ENCODE data around the gene CEP126. TPM values are rescaled to one million over a fixed set of nuclear protein-coding genes. Genes with fewer than 3 reads are reported as not detected.

The CEP126 gene
- total RNA-seq (2016; rRNA removed; fragmentation: Illumina TruSeq; extraction: Trizol) = 1.4 and 1.8 TPM in 2 replicates
- total RNA-seq (2016; cell fraction: cytosol; rRNA removed; fragmentation: Illumina TruSeq; extraction: Trizol; ENCODE audit: low read depth) = 0.26 and 0.30 TPM in 2 replicates
- total RNA-seq (2016; cell fraction: insoluble cytoplasmic fraction; rRNA removed; fragmentation: Illumina TruSeq; extraction: Trizol) = 0.80 and 1.8 TPM in 2 replicates
- 0.83 TPM in 2 replicates for total RNA-seq (2016; cell fraction: membrane; rRNA removed; fragmentation: Illumina TruSeq; extraction: Trizol)
- 1.6 and 1.7 TPM in 2 replicates for total RNA-seq (2016; cell fraction: nucleus; rRNA removed; fragmentation: Illumina TruSeq; extraction: Trizol)
- 1.7 and 1.8 TPM in 2 replicates for polyA plus RNA-seq (2011; rRNA removed)
- 0.20 and 0.56 TPM in 2 replicates for polyA plus RNA-seq (2011; cell fraction: cytosol; rRNA removed)
- polyA plus RNA-seq (2011; cell fraction: nucleus; rRNA removed) = 1.4 and 2.3 TPM in 2 replicates
- 1.9 and 3.1 TPM in 2 replicates for polyA plus RNA-seq (2012)
- 0.23 and 0.31 TPM in 2 replicates for polyA plus RNA-seq (2016; cell fraction: cytosol; fragmentation: Illumina TruSeq; extraction: Trizol; ENCODE audit: low read depth)
- 1.5 and 1.8 TPM in 2 replicates for polyA plus RNA-seq (2016; cell fraction: insoluble cytoplasmic fraction; fragmentation: Illumina TruSeq; extraction: Trizol; ENCODE audit: low read depth)
- 0.48 and 0.83 TPM in 2 replicates for polyA plus RNA-seq (2016; cell fraction: membrane; fragmentation: Illumina TruSeq; extraction: Trizol; ENCODE audit: low read depth)
- 5.0 and 5.9 TPM in 2 replicates for polyA plus RNA-seq (2016; cell fraction: nucleus; fragmentation: Illumina TruSeq; extraction: Trizol; ENCODE audit: insufficient read depth, low read depth)
- 0.62 and 1.1 TPM in 2 replicates for polyA minus RNA-seq (2011; rRNA and poly(A)+ RNA removed; ENCODE audit: low replicate concordance)
- polyA minus RNA-seq (2011; cell fraction: cytosol; rRNA and poly(A)+ RNA removed) = 0.30 and 0.44 TPM in 2 replicates
- polyA minus RNA-seq (2011; cell fraction: nucleus; rRNA and poly(A)+ RNA removed) = 3.6 and 4.2 TPM in 2 replicates
- percentile 42 among the genes with signal in this experiment for Bru-seq, nascent RNA
- BruChase-seq, experiment 1, labeled RNA remaining after a 6-hour chase = percentile 44 among the genes with signal in this experiment
- percentile 44 among the genes with signal in this experiment for BruChase-seq, experiment 2, labeled RNA remaining after a 2-hour chase
- long read RNA-seq, experiment 1 = 0 reads
- long read RNA-seq, experiment 2, partial matches to known transcripts = 0 of 3 reads
- long read RNA-seq, experiment 2, other reads (novel, unspliced or antisense) = 3 of 3 reads

- ChIA-PET CTCF (ENCODE audit: low intra/inter-chr PET ratio, low total read pairs) (interaction anchor here (0.8 kb wide), 1 partner anchor 93 kb away, joined by 3 read pairs; no protein-coding TSS in a partner anchor), POLR2A (interaction anchor here (0.9 to 1.8 kb wide), 4 partner anchors 48 to 92 kb away, joined by 4 to 12 read pairs (median 4); no protein-coding TSS in a partner anchor)
- in situ Hi-C loops (cut with HindIII; ENCODE audit: extremely low pct_ligation_motif_present, low pct_unique_long_range_greater_than_20kb) = loop anchor here (10.0 kb wide), 1 partner anchor 50 kb away; no protein-coding TSS in a partner anchor
- TF ChIP-seq ZSCAN30 (CRISPR knock-in tag; IDR thresholded peaks at IDR 0.05) (no peak), ZBTB39 (CRISPR knock-in tag; IDR thresholded peaks at IDR 0.05) (peak; percentile 29; the same call in 1 of the 2 replicates), ZBTB7B (CRISPR knock-in tag; IDR thresholded peaks at IDR 0.05) (peak; percentile 75), MIER2 (CRISPR knock-in tag; IDR thresholded peaks at IDR 0.05) (0 out of 2 replicates have a peak, but pooled peaks have one; percentile 27), ZNF335 (CRISPR knock-in tag; IDR thresholded peaks at IDR 0.05) (0 out of 2 replicates have a peak, but pooled peaks have one; percentile 20), FOXK1 (CRISPR knock-in tag; IDR thresholded peaks at IDR 0.05; ENCODE audit: borderline replicate concordance, low read depth) (peak; percentile 75; the same call in 1 of the 2 replicates)
- TF ChIP-seq, protein P1, sequence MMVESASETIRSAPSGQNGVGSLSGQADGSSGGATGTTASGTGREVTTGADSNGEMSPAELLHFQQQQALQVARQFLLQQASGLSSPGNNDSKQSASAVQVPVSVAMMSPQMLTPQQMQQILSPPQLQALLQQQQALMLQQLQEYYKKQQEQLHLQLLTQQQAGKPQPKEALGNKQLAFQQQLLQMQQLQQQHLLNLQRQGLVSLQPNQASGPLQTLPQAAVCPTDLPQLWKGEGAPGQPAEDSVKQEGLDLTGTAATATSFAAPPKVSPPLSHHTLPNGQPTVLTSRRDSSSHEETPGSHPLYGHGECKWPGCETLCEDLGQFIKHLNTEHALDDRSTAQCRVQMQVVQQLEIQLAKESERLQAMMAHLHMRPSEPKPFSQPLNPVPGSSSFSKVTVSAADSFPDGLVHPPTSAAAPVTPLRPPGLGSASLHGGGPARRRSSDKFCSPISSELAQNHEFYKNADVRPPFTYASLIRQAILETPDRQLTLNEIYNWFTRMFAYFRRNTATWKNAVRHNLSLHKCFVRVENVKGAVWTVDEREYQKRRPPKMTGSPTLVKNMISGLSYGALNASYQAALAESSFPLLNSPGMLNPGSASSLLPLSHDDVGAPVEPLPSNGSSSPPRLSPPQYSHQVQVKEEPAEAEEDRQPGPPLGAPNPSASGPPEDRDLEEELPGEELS (CRISPR knock-in tag; IDR thresholded peaks at IDR 0.05) = peak; percentile 54; the same call in 1 of the 2 replicates
- TF ChIP-seq, protein P2, sequence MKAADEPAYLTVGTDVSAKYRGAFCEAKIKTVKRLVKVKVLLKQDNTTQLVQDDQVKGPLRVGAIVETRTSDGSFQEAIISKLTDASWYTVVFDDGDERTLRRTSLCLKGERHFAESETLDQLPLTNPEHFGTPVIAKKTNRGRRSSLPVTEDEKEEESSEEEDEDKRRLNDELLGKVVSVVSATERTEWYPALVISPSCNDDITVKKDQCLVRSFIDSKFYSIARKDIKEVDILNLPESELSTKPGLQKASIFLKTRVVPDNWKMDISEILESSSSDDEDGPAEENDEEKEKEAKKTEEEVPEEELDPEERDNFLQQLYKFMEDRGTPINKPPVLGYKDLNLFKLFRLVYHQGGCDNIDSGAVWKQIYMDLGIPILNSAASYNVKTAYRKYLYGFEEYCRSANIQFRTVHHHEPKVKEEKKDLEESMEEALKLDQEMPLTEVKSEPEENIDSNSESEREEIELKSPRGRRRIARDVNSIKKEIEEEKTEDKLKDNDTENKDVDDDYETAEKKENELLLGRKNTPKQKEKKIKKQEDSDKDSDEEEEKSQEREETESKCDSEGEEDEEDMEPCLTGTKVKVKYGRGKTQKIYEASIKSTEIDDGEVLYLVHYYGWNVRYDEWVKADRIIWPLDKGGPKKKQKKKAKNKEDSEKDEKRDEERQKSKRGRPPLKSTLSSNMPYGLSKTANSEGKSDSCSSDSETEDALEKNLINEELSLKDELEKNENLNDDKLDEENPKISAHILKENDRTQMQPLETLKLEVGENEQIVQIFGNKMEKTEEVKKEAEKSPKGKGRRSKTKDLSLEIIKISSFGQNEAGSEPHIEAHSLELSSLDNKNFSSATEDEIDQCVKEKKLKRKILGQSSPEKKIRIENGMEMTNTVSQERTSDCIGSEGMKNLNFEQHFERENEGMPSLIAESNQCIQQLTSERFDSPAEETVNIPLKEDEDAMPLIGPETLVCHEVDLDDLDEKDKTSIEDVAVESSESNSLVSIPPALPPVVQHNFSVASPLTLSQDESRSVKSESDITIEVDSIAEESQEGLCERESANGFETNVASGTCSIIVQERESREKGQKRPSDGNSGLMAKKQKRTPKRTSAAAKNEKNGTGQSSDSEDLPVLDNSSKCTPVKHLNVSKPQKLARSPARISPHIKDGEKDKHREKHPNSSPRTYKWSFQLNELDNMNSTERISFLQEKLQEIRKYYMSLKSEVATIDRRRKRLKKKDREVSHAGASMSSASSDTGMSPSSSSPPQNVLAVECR (CRISPR knock-in tag; IDR thresholded peaks at IDR 0.05; ENCODE audit: borderline replicate concordance) = peak; percentile 99
Measured at GRCh38 chr11:101914738-101915426, at the start of gene CEP126. Gene CEP126 (plus strand): TSS chr11:101915010. CDS start chr11:101915285, 275 bp downstream.

More at GRCh38 chr11:101914738-101915426, at the start of gene CEP126:
- peak within 1 kb of the TSS; percentile 59 for H3K9ac ChIP-seq (ENCODE audit: insufficient read depth, low read depth, low read length)
- no TSS peak for BruUV-seq (replicated peaks)
- peak within 1 kb of the TSS; percentile 78 to 85 (median 84) for H3K4me3 ChIP-seq (replicated peaks in 1 of 3; ENCODE audit: insufficient read depth in 1 of 3, low read depth in 2 of 3, low read length in 3 of 3)
- H2AFZ ChIP-seq (ENCODE audit: low read length) = peak within 1 kb of the TSS; percentile 85
- peak within 1 kb of the TSS; percentile 81 for H3K4me2 ChIP-seq (ENCODE audit: low read depth, low read length)
- intact Hi-C loops (cut with micrococcal nuclease; ENCODE audit: unreplicated experiment) = loop anchor here (1.0 to 10.0 kb wide), 3 partner anchors 53 to 200 kb away; partner anchors contain the start of gene YAP1
- H3K4me1 ChIP-seq (ENCODE audit: insufficient read depth, low read length) = peaks cover 34% of the 10 kb centered on the region
- H3K36me3 ChIP-seq (replicated peaks in 1 of 2; ENCODE audit: control insufficient read depth in 1 of 2, insufficient read depth in 2 of 2, low read length in 2 of 2) = no peaks in the 10 kb centered on the region
- FAIRE-seq (no peak), DNase-seq (ENCODE audit: low spot score) (peak; percentile 84), ATAC-seq (peak; percentile 95)
- WGBS (ENCODE audit: low lambda C conversion rate) = 0% methylated on average over 19 of the region's 56 CpGs
- no peaks in the 10 kb centered on the region for H3K27me3 ChIP-seq (ENCODE audit: control insufficient read depth in 1 of 2, insufficient read depth in 2 of 2, low read length in 2 of 2)
- H4K20me1 ChIP-seq (ENCODE audit: insufficient read depth, low read length) = no peaks in the 10 kb centered on the region
- H3K27ac ChIP-seq (ENCODE audit: extremely low read length, insufficient read depth, low read length) = peak within 1 kb of the TSS; percentile 67
- H3K79me2 ChIP-seq (ENCODE audit: insufficient read depth, low read length) = no peaks in the 10 kb centered on the region
- no peaks in the 10 kb centered on the region for H3K9me3 ChIP-seq (ENCODE audit: low read length)

All from HepG2 (cell line).